ENCODE measurements around the gene IFT88. TPM values are rescaled to one million over a fixed set of nuclear protein-coding genes. Genes with fewer than 3 reads are reported as not detected.

Gene IFT88
- total RNA-seq, 1 experiment from 2014 or later, result 5.2 TPM

DNA sequence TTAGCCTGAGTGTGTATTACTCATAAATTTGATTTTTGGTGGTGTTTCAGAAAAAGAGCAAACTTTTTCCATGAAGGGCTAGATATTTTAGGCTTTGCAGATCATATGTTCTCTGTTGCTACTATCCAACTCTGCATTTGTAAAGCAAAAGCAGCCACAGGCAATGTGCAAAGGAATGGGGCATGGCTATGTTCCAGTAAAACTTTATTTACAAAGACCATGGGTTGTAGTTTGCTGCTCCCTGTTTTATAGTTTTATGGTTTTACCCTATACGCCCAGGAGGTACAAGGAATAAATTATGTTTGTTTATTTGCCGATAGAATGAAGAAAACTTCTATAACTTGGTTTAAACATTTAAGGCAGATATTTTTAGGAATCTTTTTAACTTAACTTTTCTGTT is 23.6 kb downstream of the IFT88 start:
- Histone ChIP-seq H4K5ac (ENCODE audit: insufficient read length, low read depth, low read length) (no peak overlapping the region), H3K4me1 (ENCODE audit: insufficient read depth, low read length) (no peaks in the 10 kb centered on the region), H3K23ac (ENCODE audit: insufficient read length, low read depth, low read length) (no peak overlapping the region), H3K9ac (ENCODE audit: extremely low read depth, insufficient read length, low read length) (no peak overlapping the region), H3K14ac (ENCODE audit: insufficient read depth, low read length) (no peak overlapping the region), H2BK20ac (ENCODE audit: low read depth, low read length, poor library complexity, severe bottlenecking) (no peak overlapping the region), H2BK5ac (ENCODE audit: insufficient read length, low read length) (no peak overlapping the region), H2AFZ (ENCODE audit: low read length) (no peak overlapping the region), H3K4me2 (ENCODE audit: insufficient read depth, insufficient read length, low read length) (no peak overlapping the region), H2AK5ac (ENCODE audit: insufficient read length, low read length) (no peak overlapping the region), H3K4ac (ENCODE audit: low read depth, low read length) (no peak overlapping the region), H3K27ac (ENCODE audit: insufficient read length, low read depth, low read length) (no peak overlapping the region), H3K9me3 (ENCODE audit: control insufficient read depth, low read depth, low read length) (no peaks in the 10 kb centered on the region), H3K18ac (ENCODE audit: insufficient read length, low read depth, low read length) (no peak overlapping the region), H4K91ac (ENCODE audit: insufficient read length, low read depth, low read length) (no peak overlapping the region), H4K20me1 (ENCODE audit: control insufficient read depth, insufficient read depth, insufficient read length) (no peaks in the 10 kb centered on the region), H3K79me2 (ENCODE audit: insufficient read depth, low read length) (no peaks in the 10 kb centered on the region), H2BK15ac (ENCODE audit: low read depth, low read length) (no peak overlapping the region), H2BK12ac (ENCODE audit: insufficient read length, low read depth, low read length) (no peak overlapping the region), H3K27me3 (ENCODE audit: insufficient read depth, low read length) (no peaks in the 10 kb centered on the region), H3T11ph (ENCODE audit: low read length) (no peak overlapping the region), H3K56ac (ENCODE audit: insufficient read length, low read depth, low read length) (no peak overlapping the region), H2BK120ac (ENCODE audit: low read depth, low read length, poor library complexity, severe bottlenecking) (no peak overlapping the region), H3K23me2 (ENCODE audit: insufficient read length, low read depth, low read length, poor library complexity, severe bottlenecking) (no peaks in the 10 kb centered on the region), H4K8ac (replicated peaks; ENCODE audit: insufficient read length, low read depth, low read length) (no peak overlapping the region), H3K79me1 (ENCODE audit: insufficient read depth, low read depth, low read length, poor library complexity, severe bottlenecking) (no peaks in the 10 kb centered on the region)
- no peaks in the 10 kb centered on the region for H3K9me3 Mint-ChIP-seq
- H3K36me3 Mint-ChIP-seq (ENCODE audit: insufficient read depth in 1 of 3, low read depth in 3 of 3), result 0 out of 7 replicates have a peak, but pooled peaks cover 0 to under 1% (median 0%) of the 10 kb centered on the region in 3 experiments
- H3K4me1 Mint-ChIP-seq, result no peaks in the 10 kb centered on the region
- no CpG with 5 or more reads among the region's 2 CpGs for WGBS (ENCODE audit: extremely low coverage, insufficient read length, low lambda C conversion rate)
- no peak overlapping the region for H3K4me3 Mint-ChIP-seq
- no peak for TF ChIP-seq CTCF (conservative IDR thresholded peaks at IDR 0.05)
- no peak for DNase-seq
- H3K27me3 Mint-ChIP-seq (ENCODE audit: low read depth), result no peaks in the 10 kb centered on the region
- no peak overlapping the region for H3K27ac Mint-ChIP-seq

All from H9 (cell line).